PC-9 (cell line): Measurements from ENCODE around the gene MCEMP1. TPM values are rescaled to one million over a fixed set of nuclear protein-coding genes. Genes with fewer than 3 reads are reported as not detected.

Source experiments
- BruUV-seq: library from RNA; stranded (reverse); fragments of 400-500 nt; replicated peaks from 2 replicates; lab custom pipeline; 2021; lab: Mats Ljungman, UMichigan
- CTCF ChIA-PET: fragments of 300-600 bp; sonication (Branson Sonifier 250); formaldehyde crosslinking; loops from one replicate; lab custom pipeline; 2022; ENCODE audit warnings: antibody characterized with exemption; lab: Charles Lee
- POLR2A ChIA-PET: fragments of 300-600 bp; sonication (Branson Sonifier 250); formaldehyde crosslinking; loops from one replicate; lab custom pipeline; 2022; ENCODE audit warnings: antibody characterized with exemption; ENCODE audit not compliant: unreplicated experiment; lab: Charles Lee
- DNase-seq, 2 experiments: peaks; one replicate each; pipeline versions ENCODE4 v3.0.0 to v3.0.0-alpha.2; 2015 to 2022; ENCODE audit warnings: mixed read lengths in 1 of 2
- H2AFZ ChIP-seq: fragments of 200-600 bp; sonication (generic); 2 replicates; pipeline ENCODE4 v1.8.1; 2017; ENCODE audit warnings: antibody characterized with exemption
- H3F3A ChIP-seq: fragments of 200-600 bp; sonication (generic); 2 replicates; pipeline ENCODE4 v1.8.1; 2017; ENCODE audit warnings: antibody characterized with exemption, mild to moderate bottlenecking, low read depth; ENCODE audit not compliant: insufficient read depth
- H3K27ac ChIP-seq: fragments of 200-600 bp; sonication (generic); 2 replicates; pipeline ENCODE4 v1.6.1; 2016; ENCODE audit warnings: mixed run types
- H3K27me3 ChIP-seq: fragments of 200-600 bp; sonication (generic); 2 replicates; pipeline ENCODE4 v1.6.1; 2016; ENCODE audit warnings: low read depth, mixed run types; ENCODE audit not compliant: insufficient read depth
- H3K36me3 ChIP-seq: fragments of 200-600 bp; sonication (generic); 2 replicates; pipeline ENCODE4 v1.6.1; 2016; ENCODE audit warnings: low read depth, mixed run types
- H3K4me1 ChIP-seq: fragments of 200-600 bp; sonication (generic); replicated peaks from 2 replicates; pipeline ENCODE4 v1.6.1; 2016; ENCODE audit warnings: mixed run types; ENCODE audit not compliant: insufficient read depth
- H3K4me2 ChIP-seq: fragments of 200-600 bp; sonication (generic); 2 replicates; pipeline ENCODE4 v1.6.1; 2017; ENCODE audit warnings: mixed run types
- H3K4me3 ChIP-seq: fragments of 200-600 bp; sonication (generic); 2 replicates; pipeline ENCODE4 v1.6.1; 2016; ENCODE audit warnings: mixed run types
- H3K79me2 ChIP-seq: fragments of 200-600 bp; sonication (generic); 2 replicates; pipeline ENCODE4 v1.6.1; 2017; ENCODE audit warnings: low read depth, mixed run types
- H3K9me2 ChIP-seq: fragments of 200-600 bp; sonication (generic); 2 replicates; pipeline ENCODE4 v1.8.1; 2017; ENCODE audit warnings: mild to moderate bottlenecking; ENCODE audit not compliant: insufficient read depth
- H3K9me3 ChIP-seq: fragments of 200-600 bp; sonication (generic); 2 replicates; pipeline ENCODE4 v1.8.1; 2016; ENCODE audit warnings: low read depth; ENCODE audit not compliant: insufficient read depth
- H4K20me1 ChIP-seq: fragments of 200-600 bp; sonication (generic); 2 replicates; pipeline ENCODE4 v1.8.1; 2017; ENCODE audit not compliant: insufficient read depth
- CTCF ChIP-seq: fragments of 200-600 bp; sonication (generic); conservative IDR thresholded peaks from 2 replicates; pipeline ENCODE4 v1.6.1; 2017; ENCODE audit warnings: mixed run types, antibody characterized with exemption, mild to moderate bottlenecking, moderate library complexity
- EZH2 ChIP-seq: fragments of 200-600 bp; sonication (generic); IDR thresholded peaks from 2 replicates; pipeline ENCODE4 v1.8.0; 2017; ENCODE audit warnings: antibody characterized with exemption, low read depth
- intact Hi-C: fragments of 100-400 bp; cut with micrococcal nuclease; formaldehyde crosslinking; loops from one replicate; pipeline ENCODE4 v1.10.0; 2022; ENCODE audit not compliant: unreplicated experiment
- total RNA-seq: library from RNA; stranded (reverse); gene quantifications from 2 replicates; pipeline ENCODE4 v1.2.3, GENCODE V29; 2021

The MCEMP1 gene
- total RNA-seq, 1 experiment from 2014 or later: not detected

GRCh38 chr19:7646426-7646700 is 30.5 kb upstream of the MCEMP1 start:
- no peak overlapping the region for H3K4me3 ChIP-seq
- no peak overlapping the region for H3K4me2 ChIP-seq
- no peaks in the 10 kb centered on the region for H3K36me3 ChIP-seq
- H3K9me3 ChIP-seq: no peaks in the 10 kb centered on the region
- H3K27me3 ChIP-seq: no peaks in the 10 kb centered on the region
- intact Hi-C loops: no loop called here
- no peaks in the 10 kb centered on the region for H3K9me2 ChIP-seq
- no peak overlapping the region for H3K27ac ChIP-seq
- ChIA-PET CTCF (no interaction called here), POLR2A (no interaction called here)
- no peaks in the 10 kb centered on the region for H3K4me1 ChIP-seq
- no peaks in the 10 kb centered on the region for H3K79me2 ChIP-seq
- TF ChIP-seq CTCF: no peak
- no peak for TF ChIP-seq EZH2
- H4K20me1 ChIP-seq: no peaks in the 10 kb centered on the region
- H2AFZ ChIP-seq: no peak overlapping the region
- DNase-seq: no peak
- no TSS peak for BruUV-seq
- H3F3A ChIP-seq: peaks cover 22% of the 10 kb centered on the region

- no peaks in the 10 kb centered on the region for H4K20me1 ChIP-seq
- no peak for DNase-seq
- ChIA-PET CTCF (no interaction called here), POLR2A (no interaction called here)
- TF ChIP-seq EZH2: no peak
- no peak for TF ChIP-seq CTCF
- no peaks in the 10 kb centered on the region for H3K27me3 ChIP-seq
- BruUV-seq: no TSS peak
- H3K4me2 ChIP-seq: no peak overlapping the region
- H3K79me2 ChIP-seq: no peaks in the 10 kb centered on the region
- H3K9me2 ChIP-seq: no peaks in the 10 kb centered on the region
- intact Hi-C loops: no loop called here
- no peak overlapping the region for H3K27ac ChIP-seq
- no peak overlapping the region for H2AFZ ChIP-seq
- no peaks in the 10 kb centered on the region for H3K36me3 ChIP-seq
- H3K4me1 ChIP-seq: no peaks in the 10 kb centered on the region
- no peaks in the 10 kb centered on the region for H3K9me3 ChIP-seq
- H3K4me3 ChIP-seq: no peak overlapping the region
- H3F3A ChIP-seq: peaks cover 22% of the 10 kb centered on the region
Observed at GRCh38 chr19:7647156-7647555, 29.7 kb upstream of the MCEMP1 start.

GRCh38 chr19:7648265-7649014 is 28.4 kb upstream of the MCEMP1 start:
- POLR2A ChIA-PET: interaction anchor here (0.6 kb wide), 1 partner anchor 55 kb away, joined by 5 read pairs; no protein-coding TSS in a partner anchor

More at GRCh38 chr19:7648265-7649014, 28.4 kb upstream of the MCEMP1 start:
- H3K36me3 ChIP-seq: no peaks in the 10 kb centered on the region
- H2AFZ ChIP-seq: no peak overlapping the region
- H3K9me2 ChIP-seq: no peaks in the 10 kb centered on the region
- H3K4me3 ChIP-seq: no peak overlapping the region
- H3K27me3 ChIP-seq: no peaks in the 10 kb centered on the region
- peaks cover 26% of the 10 kb centered on the region for H3F3A ChIP-seq
- no peak overlapping the region for H3K4me2 ChIP-seq
- no peak overlapping the region for H3K27ac ChIP-seq
- DNase-seq: no peak
- peaks cover 13% of the 10 kb centered on the region for H3K4me1 ChIP-seq
- intact Hi-C loops: no loop called here
- TF ChIP-seq CTCF: no peak
- TF ChIP-seq EZH2: no peak
- no peaks in the 10 kb centered on the region for H3K9me3 ChIP-seq
- no peaks in the 10 kb centered on the region for H3K79me2 ChIP-seq
- no TSS peak for BruUV-seq
- CTCF ChIA-PET: no interaction called here
- H4K20me1 ChIP-seq: no peaks in the 10 kb centered on the region
